Fibroblast of villous mesenchyme (primary cell): ENCODE results near the gene TMEM132D. TPM values are rescaled to one million over a fixed set of nuclear protein-coding genes. Genes with fewer than 3 reads are reported as not detected.

Source experiments
- DNase-seq: peaks from one replicate; pipeline ENCODE4 v3.0.0-alpha.2; 2010; ENCODE audit warnings: low read depth
- H3K4me3 ChIP-seq: 2 replicates; pipeline ENCODE4 v1.5.1; 2011; ENCODE audit warnings: low read depth, mild to moderate bottlenecking, low read length
- CTCF ChIP-seq: IDR thresholded peaks from 2 replicates; pipeline ENCODE4 v1.5.1; 2012; ENCODE audit warnings: low read depth, mild to moderate bottlenecking, low read length; ENCODE audit not compliant: insufficient read depth
- total RNA-seq: library from RNA; depleted of rRNA; stranded (reverse); fragments of >200 nt; gene quantifications from 2 replicates; pipeline ENCODE4 v1.2.3, GENCODE V29; 2012

The TMEM132D gene
- total RNA-seq, 1 donor: not detected

DNA sequence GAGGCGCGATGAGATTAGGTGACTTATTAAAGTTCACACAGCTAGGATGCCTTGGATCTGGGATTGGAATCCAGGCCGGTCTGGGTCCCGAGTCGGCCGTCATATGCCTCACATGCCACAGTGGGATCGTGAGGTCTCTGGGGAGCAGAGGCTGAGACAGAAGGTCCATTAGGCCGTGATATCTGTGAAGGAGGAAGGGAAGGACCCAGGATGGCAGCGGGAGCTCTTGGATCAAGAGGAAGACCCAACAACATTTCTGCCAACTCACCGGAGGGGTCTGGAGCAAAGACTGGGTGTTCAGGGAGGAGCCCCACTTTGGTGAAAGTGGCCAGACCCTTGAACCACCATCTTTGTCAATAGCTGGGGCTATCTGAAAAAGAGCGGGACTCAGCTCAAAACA lies 807.6 kb downstream of the TMEM132D start:
- H3K4me3 ChIP-seq: no peak overlapping the region
- no peak for TF ChIP-seq CTCF
- no peak for DNase-seq

- DNase-seq: no peak
- H3K4me3 ChIP-seq: no peak overlapping the region
- TF ChIP-seq CTCF: no peak
Observed at GRCh38 chr12:129089576-129089975, 814.2 kb downstream of the TMEM132D start.

DNA sequence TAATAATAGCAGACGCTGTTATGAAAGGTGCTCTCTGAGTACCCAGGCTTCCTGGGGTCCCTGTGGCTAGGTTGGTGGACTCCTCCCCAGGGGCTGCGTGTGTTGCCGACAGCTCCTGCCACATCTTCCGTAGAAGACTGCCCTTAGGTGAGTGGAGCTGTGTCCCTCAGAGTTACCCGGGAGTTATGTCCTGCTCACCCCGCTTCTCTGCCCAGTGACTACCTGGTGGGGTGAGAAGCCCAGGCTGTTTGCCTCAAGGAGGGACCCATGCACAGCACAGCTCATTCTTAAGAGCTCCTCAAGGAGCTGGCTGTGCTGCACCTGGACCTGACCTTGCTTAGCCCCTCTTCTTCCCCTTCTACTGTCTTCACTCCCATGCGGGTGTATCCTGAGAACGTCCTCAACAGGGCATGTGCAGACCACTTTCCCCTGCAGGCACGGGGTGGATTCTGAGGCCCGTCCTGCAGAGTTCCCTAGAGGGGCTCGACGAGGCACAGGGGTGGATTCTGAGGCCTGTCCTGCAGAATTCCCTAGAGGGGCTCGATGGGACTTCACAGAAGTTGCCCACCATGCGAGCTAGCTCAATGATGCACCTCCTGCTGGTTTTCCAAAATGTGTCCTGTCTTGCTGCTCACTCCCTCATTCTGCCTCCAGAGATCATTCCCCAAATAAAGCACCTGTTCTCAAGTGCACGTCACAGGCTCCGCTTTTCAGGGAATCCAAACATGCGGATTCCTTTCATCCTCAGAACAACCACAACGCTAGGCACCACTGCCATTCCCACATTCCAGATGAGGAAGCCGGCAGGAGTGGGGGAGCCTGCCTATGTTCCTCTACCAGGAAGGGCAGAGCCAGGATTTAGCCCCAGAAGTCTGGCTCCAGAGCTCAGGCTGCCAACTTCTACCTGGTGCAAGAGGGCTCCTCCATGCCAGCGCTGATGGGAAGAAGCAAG lies 818.7 kb downstream of the TMEM132D start:
- no peak for DNase-seq
- TF ChIP-seq CTCF: no peak
- no peak overlapping the region for H3K4me3 ChIP-seq

DNA sequence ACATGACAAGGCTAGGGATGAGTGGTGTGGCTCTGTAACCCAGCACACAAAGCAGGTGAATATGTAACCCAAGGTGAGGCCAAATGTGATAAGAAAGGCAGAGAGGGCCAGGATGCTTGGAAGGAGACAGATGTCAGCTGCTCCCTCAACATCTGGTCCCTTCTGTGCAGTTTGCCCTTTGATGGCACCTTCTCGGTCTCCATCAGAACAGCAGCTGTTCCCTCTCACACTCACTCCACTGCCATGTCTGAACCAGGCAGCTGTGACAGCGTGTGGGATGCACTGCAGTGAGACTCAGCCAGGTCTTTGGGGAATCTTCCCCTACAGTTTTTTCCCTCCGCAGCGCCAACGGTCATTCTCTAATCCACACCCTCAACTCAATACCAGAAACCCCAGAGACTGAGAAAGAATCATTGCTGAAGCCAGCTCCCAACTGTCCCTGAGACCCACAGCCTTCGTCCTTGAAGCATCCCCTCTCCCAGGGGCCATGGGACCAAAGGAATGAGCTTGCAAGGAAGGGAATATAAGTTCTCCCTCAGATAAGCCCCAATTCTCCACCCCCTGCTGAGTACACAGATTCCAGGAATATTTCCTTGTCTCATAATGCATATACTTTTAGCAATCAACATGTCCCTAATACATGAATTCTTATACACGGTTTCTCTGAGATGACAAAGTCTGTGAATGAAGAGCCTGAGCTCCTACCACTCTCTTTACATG lies 820.5 kb downstream of the TMEM132D start:
- no peak for DNase-seq
- no peak overlapping the region for H3K4me3 ChIP-seq
- TF ChIP-seq CTCF: no peak

- DNase-seq: no peak
Observed at GRCh38 chr12:129082441-129082840, 821.4 kb downstream of the TMEM132D start.

GRCh38 chr12:129081755-129082250 lies 822.0 kb downstream of the TMEM132D start:
- TF ChIP-seq CTCF: no peak
- DNase-seq: no peak
- no peak overlapping the region for H3K4me3 ChIP-seq

More at GRCh38 chr12:129082441-129082840, 821.4 kb downstream of the TMEM132D start:
- TF ChIP-seq CTCF: no peak
- H3K4me3 ChIP-seq: no peak overlapping the region
